GM19395 (cell line): ENCODE measurements around the gene UQCC2.

ENCODE experiments used
- ATAC-seq: cut with Tn5 transposase; IDR thresholded peaks from one replicate; pipeline ENCODE4 v1.9.1; 2021; ENCODE audit warnings: mild to moderate bottlenecking, moderate library complexity; ENCODE audit not compliant: unreplicated experiment

The UQCC2 gene

GRCh38 chr6:33708516-33709204 is 2.8 kb downstream of the UQCC2 start:
- no peak for ATAC-seq

DNA sequence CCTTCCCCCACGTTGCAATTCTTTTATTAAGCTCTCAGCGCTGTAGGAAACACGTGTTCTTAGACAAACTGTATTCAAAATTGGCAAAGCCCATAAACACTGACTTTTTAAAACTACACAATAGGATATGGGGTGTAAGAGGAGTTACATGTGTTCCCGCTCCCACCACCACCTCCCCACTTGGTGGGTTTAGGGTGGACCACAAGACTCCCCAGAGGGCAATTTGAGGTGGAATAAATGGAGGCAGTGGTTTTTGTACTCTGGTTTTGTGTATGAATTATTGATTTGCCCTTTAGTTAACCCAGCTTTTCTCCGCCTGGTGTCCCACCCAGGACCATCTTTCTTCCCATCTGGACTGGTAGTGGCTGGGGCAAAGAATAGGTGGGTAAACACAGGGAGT is 3.7 kb downstream of the UQCC2 start:
- no peak for ATAC-seq

DNA sequence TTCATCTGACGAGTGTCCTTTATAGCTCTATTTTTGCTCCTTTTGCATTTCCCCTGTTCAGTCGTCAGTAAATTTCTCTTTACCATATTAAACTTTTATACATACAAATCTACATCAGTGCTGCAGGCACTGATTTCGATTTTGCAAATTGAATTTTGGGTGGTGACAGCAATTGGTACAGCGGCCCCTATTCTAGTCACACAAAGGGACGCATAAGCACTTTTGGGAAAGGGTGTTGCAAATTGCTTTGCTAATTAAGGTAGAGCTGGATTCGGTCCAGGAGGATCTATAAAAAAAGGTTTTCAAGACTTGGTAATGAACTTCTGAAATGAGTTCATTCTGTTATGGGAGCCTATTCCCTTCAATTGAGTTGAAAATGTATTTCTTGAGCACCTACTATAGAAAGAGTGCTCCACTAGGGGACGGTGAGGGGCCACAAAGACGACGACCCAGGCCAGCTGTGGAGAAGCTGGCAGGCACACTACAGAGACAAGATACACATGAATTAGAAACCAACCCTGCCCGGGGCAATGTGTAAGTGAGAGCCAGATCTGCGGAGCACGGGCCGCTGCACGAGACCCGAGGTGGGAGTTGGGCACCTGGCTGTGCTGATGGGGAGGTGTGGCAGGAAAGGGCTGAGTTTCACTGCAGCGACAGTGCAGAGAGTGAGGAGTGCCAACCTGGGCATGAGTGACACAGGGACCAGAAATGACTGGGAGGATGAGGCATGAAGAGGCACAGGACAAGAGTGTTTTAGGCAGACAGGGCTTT is 5.4 kb downstream of the UQCC2 start:
- no peak for ATAC-seq

- no peak for ATAC-seq
Measured at GRCh38 chr6:33705268-33705885, 6.1 kb downstream of the UQCC2 start.

DNA sequence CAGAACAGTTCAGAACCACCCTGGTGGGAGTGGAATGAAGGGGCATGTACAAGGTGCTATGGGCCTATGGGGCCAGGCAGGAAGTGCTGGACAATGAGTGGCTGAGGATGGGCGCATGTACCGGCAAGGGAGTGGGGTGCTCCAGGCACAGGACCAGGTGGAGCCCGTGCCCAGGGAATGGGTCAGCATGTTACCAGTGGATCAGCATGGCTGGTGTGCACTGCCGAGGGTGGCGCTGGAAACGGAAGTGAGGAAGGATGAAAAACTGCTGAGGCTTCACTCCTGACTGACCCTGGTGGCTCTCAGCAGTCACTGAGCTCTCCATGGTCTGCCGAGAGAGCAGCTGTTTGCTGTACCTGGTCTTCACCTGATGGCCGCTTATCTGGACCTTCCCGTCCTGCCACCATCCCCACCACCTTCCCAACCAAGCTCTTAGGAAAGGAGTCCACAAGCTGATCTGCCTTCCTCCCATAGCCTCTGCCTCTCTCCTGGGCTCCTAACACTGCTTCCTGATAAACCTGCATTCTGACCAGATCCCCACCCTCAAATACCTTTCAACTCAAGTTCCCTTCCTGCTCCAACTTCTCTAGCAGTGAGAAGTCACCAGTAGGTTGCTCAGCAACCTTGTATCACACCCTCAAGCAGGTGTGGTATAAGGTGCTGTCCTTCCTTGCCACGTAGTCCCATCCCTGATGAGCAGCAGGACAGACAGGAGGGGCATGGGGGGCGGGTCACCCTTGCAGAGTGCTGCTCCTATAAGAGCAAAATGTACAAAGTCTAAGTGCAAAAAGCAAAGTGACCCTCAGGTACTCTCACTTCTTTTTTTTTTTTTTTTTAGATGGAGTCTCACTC is 7.1 kb downstream of the UQCC2 start:
- no peak for ATAC-seq

GRCh38 chr6:33702345-33702977 is 9.0 kb downstream of the UQCC2 start:
- no peak for ATAC-seq

GRCh38 chr6:33700391-33701050 is 11.0 kb downstream of the UQCC2 start:
- no peak for ATAC-seq

- ATAC-seq, result no peak
Measured at GRCh38 chr6:33699739-33700138, 11.8 kb downstream of the UQCC2 start.

- no peak for ATAC-seq
Measured at GRCh38 chr6:33699131-33699530, 12.4 kb downstream of the UQCC2 start.

- no peak for ATAC-seq
Measured at GRCh38 chr6:33698494-33698893, 13.0 kb downstream of the UQCC2 start.

- ATAC-seq, result no peak
Measured at GRCh38 chr6:33697845-33698244, 13.7 kb downstream of the UQCC2 start.

DNA sequence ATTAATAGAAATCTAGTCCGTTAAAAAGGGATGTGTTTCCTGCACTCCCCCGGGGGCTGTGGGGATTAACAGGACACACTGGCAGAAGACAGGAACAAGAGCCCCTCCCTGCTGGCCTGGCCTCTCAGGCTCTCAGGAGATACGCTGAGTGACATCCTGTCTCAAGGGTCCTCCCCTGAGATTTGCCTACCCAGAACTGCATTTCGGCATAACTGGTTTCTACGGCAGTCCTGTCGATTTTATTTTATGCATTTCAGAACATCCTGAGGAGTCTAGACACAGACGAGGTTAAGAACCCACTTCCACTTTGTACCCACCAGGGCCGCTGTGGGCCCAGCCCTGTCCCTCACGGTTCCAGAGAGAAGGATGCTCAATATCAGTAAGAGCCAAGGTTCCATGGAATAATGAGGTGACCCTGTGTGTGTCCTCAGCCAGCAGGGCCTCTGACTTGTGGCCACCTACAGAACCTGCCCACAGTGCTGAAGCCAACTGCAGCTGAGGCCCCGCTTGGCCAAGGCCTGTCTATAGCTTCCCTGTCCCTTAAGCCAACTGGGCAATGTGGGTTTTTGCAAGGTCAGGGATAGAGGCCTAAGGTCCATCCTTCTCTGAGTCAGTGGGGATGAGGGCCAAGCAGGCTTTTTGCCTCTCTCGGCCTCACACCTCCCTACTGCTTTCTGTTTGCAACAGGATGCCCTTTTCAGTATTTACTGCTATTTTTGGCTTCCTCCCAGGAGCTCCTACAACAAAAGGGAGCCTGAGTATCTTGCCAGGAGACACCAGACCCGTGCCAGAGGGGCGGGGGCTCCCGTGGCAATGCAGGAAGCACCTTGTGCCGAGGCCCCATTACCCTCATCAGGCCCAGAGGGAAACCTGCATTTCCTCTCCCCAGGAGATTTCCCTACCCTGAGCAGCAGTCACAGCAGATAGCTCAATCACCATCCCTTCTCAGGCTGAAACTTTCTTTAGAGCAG is 14.7 kb downstream of the UQCC2 start:
- ATAC-seq, result no peak

- ATAC-seq, result no peak
Measured at GRCh38 chr6:33696076-33696475, 15.4 kb downstream of the UQCC2 start.

- no peak for ATAC-seq
Measured at GRCh38 chr6:33695451-33695887, 16.0 kb downstream of the UQCC2 start.

DNA sequence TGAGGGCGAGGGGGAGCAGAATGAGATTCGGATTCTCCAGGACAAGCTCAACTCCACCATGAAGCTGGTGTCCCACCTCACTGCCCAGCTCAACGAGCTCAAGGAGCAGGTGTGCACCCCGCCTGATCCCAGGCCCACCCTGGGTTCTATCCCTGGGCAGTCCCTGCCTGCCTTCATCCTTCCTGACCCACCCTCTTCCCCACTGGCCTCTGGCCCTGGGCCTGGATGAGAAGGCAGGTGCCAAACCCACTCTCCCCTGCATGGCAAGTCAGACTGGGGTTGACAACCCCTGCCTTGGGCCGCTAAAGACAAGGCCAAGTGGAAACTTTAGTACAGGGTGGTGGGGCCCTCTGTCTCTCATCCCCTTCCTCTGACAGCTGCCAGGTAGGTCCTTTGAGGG is 16.5 kb downstream of the UQCC2 start:
- no peak for ATAC-seq

DNA sequence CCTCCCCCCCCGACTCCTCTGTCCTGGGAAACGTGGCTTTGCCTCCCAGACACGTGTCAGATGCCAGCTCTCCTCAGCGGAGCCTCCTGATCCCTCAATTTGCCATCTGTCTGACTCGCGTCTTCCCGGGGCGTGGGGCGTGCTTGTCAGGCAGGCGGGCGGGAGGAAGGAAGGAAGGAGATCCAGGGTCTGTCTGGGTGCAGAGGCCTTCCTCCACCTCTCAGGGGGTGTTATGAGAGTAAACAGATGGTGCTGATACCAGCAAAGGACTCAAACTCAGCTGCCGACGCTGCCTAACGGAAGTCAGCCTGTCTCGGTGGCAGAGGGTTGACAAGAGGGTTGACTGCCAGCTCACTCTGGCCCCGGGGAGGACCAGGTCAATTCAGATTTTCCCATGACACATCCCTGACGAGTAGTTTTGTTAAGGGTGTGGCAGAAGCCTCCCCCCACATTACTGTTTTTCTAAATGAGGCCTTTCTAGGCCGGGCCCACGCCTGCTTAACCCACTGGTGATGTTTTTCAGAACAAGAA is 17.0 kb downstream of the UQCC2 start:
- no peak for ATAC-seq

DNA sequence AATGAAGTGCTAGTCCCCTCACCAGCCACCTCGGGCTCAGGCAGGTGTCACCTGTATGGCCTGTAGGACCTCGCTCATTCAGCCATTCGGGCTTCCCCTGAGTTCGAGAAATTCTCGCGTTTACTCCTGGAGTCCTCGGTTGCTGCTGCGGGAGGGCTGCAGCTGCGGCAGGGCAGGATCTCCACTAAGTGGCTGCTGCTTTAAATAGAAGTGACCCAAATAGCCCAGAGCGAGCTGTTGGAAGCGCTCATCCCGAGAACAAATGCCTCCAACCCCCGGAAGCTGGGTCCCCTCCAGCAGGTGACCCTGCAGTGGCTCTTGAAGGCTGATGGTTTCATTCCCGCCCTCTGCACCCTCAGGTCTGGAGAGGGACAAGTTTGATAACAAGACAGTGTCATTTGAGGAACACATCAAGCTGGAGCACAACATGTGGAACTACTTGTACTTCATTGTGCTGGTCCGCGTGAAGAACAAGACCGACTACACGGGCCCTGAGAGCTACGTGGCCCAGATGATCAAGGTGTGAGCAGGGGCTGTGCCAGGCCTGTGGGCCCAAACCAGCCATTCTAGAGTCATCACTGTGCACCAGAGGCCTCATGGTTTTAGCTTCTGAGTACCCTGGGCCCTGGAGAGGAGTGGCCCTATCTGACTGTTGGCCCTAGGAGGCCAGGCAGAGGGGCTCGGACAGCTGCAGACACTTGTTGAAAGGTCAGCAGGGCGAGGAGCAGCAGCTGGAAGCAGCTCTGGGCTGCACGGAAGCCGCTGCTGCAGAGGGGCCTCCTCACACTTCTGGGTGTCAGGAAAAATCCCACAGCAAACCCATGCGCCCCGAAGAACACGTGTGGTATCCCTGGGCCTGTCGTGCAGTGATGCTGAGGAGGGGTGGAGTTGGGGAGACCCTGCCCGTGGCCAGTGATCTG is 18.1 kb downstream of the UQCC2 start:
- no peak for ATAC-seq

DNA sequence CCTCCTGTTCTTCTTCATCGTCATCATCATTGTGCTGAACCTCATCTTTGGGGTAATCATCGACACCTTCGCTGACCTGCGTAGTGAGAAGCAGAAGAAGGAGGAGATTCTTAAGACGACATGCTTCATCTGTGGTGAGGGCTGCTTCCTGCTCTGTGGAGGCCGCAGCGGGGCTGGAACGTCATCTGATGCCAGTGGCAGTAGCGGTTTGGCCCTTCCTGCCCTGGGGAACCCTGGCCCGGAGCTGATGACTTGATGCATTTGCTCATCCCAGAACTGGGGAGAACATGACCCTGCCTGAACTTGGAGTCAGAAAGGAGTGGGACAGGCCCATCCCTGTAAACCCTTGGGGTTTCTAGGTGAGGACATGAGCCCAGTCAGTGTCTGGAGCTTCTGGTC is 18.7 kb downstream of the UQCC2 start:
- ATAC-seq, result no peak
